ENCODE data around the gene ZNF668.

The ZNF668 gene

GRCh38 chr16:31073970-31074813 is at the start of gene ZNF668, which contains the start of gene ZNF646:
TSS of gene ZNF668 (minus strand) at chr16:31074240. CDS start at chr16:31064459, 9,781 bp downstream.
TSS of gene ZNF646 (plus strand) at chr16:31074422. CDS start at chr16:31076325, 1,903 bp downstream.
- DNase-seq, result peak; percentile 100

GRCh38 chr16:31120129-31120528 is 46.1 kb upstream of the ZNF668 start:
- DNase-seq, result no peak

- no peak for DNase-seq
Measured at GRCh38 chr16:31118223-31119155, 44.4 kb upstream of the ZNF668 start.

GRCh38 chr16:31117384-31118222 is 43.6 kb upstream of the ZNF668 start, which contains the start of gene KAT8:
TSS of gene KAT8 (plus strand) at chr16:31117664. CDS start at chr16:31117682, 18 bp downstream.
- DNase-seq, result peak; percentile 99

DNA sequence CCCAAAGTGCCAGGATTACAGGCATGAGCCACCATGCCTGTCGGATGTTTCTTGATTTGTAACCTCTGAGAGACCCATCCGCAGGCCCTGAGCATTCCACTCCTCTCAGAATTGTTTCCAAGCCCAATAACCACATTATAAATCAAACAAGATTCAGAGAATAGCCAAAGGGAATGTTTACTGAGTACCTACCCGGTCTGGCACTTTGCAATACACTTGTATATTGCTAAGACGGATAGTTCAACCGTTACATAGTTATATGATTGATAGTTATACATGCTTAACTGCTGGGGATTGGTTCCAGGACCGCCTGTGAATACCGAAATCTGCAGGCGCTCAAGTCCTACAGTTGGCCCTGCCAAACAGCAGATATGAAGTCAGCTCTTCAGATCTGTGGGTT is 40.4 kb upstream of the ZNF668 start:
- DNase-seq, result no peak

GRCh38 chr16:31113121-31114120 is 39.4 kb upstream of the ZNF668 start:
- no peak for DNase-seq

DNA sequence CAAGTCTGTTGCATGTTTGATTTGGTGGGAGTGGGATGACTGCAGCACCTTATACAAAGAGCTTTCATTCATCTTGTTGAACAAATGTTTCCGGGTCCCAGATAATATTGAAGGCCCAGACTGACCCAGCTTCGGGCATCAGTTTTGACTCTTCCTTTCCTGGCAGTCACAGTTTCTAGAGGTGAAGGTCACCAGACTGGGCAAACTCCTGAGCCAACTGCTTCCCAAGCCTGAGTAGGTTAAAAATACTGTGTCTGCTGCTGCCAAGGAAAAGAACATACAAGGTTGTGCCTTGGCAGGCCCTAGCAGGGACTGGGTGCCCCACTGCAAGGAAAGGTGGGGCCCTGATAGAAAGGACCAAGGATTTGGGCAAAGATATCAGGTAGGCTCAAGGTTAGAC is 38.7 kb upstream of the ZNF668 start:
- no peak for DNase-seq

- DNase-seq, result no peak
Measured at GRCh38 chr16:31111881-31112466, 37.9 kb upstream of the ZNF668 start.

DNA sequence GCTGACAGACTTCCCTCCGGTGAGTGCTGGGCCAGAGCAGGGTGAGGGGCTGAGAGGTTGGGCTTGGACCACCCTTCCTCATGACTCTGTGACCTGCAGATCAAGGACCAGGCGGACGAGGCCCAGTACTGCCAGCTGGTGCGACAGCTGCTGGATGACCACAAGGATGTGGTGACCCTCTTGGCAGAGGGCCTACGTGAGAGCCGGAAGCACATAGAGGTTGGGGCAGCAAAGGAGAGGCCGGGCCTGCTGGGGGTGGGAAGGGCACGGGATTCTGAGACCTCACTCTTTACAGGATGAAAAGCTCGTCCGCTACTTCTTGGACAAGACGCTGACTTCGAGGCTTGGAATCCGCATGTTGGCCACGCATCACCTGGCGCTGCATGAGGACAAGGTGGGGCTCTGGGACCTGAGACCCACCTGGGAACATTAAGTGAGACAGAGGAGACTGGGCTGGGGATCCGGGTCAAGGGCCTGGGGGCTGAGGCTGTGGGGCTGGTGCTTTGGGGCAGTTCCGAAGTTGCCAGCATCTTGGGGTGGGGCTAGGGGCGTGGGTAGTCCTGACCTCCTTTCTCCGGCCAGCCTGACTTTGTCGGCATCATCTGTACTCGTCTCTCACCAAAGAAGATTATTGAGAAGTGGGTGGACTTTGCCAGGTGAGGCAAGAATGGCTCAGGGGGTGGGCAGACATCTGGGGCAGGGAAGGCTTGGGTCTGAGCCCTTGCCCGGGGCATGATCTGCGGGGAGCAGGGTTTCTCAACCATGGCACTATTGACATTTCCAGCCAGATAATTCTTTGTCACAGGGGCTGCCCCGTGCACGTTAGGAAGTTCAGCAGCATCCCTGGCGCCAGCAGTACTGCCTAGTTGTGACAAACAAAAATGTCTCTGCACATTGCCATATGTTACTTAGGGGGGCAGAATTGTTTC is 36.3 kb upstream of the ZNF668 start:
- no peak for DNase-seq

DNA sequence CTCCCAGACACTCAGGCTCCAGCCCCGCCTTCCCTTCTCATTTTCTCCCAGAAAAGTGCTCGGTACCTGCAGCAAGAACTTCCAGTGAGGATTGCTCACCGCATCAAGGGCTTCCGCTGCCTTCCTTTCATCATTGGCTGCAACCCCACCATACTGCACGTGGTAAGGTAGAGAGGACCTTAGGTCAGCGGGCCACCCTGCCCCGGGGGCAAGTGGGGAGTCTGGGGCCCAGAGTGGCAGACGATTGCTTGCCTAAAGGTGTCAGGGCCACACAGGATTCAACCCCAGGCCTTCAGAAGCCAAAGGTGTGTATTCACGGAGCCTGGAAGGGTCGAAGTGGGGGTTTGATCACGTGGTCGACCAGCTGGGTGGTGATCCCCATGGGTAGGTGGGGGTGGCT is 35.6 kb upstream of the ZNF668 start:
- DNase-seq, result no peak

DNA sequence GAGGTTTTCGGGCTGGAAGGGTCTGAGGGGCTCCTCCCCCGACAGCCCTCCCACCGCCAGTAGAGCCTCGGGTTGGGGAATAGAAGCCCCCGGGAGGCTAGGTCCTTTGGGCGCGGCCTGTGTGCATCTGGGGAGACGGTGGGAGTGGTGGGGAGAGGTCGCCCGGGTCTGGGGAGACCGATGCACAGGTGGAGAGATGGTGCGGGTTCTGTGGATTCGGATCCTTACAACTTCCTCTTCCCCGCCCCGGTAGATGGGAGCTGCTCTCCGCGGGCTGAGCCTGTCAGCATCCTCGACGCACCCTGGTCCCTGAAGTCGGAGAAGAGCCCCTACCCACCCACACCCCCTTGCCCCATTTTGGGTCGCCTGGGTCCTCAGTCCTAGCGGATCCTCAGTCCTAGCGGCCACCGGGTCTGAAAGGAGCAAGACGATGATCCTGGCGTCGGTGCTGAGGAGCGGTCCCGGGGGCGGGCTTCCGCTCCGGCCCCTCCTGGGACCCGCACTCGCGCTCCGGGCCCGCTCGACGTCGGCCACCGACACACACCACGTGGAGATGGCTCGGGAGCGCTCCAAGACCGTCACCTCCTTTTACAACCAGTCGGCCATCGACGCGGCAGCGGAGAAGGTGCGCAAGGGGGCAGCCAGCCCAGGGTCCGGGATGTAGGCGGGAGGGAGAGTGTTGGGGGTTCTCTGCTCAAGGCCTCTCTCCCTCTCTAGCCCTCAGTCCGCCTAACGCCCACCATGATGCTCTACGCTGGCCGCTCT is 34.9 kb upstream of the ZNF668 start:
- DNase-seq, result no peak

DNA sequence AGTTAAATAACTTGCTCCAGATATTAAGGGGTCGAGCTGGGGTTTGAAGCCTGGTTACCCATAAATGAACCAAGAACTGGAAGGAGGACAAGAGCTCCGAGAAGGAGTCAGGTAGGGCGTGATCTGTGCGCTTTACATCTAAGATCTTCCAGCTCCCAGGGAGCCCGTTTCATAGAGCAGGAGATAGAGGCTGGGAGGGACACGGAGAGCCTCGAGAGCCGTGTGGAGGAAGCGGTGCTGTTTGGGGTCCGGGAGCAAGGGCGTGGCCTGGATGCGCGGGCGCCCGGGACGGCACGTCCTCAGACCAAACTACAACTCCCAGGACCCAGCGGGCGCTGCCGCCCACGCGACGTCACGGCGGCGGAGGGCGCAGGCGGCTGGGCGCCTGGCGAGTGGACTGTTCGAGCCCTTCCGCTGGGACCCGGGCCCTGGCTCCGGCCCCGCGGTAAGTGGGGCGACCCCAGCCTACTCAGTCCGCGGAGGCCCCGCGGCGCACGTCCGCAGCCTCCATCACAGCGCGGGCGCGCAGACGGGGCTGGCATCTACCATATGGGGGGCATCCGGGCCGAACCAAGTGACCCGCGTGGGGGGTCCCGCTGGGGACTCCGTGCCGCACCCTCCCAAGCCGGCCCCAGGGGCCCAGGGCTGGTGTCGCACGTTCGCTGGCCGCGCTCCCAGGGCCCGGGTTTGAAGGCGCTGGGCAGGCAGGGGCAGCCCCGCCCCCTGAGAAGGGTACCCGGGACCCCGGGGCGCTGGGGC is 34.2 kb upstream of the ZNF668 start, which contains the start of gene BCKDK:
Gene BCKDK, plus strand, starts transcription at position 352 of the 759 bp plus-strand sequence. CDS start 838 bp downstream, outside the sequence.
- DNase-seq, result peak; percentile 80

DNA sequence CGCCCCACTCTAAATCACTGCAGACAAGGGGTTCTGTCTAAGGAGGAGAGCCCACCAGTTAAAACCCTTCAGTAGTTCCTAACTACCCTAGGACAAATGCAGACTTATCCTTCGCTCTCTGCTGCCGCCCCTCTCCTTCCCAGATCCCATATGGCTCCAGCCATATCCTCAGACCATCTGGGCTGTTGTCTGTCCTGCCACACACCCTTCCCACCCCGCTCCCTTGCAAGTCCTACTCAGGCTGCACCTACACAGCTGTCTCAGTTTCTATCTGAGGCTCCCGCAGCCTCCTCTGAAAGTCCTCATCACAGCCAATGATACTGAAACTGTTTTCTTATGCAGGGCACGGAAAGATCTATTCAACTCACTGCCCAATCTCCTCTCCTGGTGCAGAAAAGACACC is 33.4 kb upstream of the ZNF668 start:
- no peak for DNase-seq

GRCh38 chr16:31106509-31107464 is 32.7 kb upstream of the ZNF668 start:
- DNase-seq, result no peak

DNA sequence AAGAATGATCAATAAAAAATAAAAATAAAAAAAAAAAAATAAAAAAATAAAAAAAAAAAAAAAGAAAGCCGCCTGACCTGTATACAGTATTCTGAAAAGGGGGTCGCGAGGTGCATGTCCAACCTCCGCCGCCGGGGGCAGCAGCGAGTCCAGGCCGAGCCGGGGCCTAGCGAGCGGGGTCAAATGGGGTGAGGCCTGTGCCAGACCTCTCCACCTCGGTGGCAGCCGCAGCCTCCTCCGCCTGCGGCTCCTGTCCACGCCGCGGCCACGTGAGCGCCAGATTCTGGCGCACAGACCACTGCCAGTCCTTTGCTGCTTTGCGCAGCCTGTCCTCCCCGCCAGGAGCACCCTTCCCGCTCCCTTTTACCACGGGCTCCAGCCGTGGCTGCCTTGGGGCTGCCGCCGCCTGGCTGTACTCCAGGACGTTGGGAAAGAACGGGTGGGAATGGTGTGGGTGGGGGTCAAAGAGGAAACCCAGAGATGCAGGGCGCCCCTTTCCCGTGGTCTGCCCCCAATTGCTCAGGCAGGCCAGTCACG is 31.7 kb upstream of the ZNF668 start:
- DNase-seq, result peak; percentile 25

All from NCI-H146 (cell line).